Measurements from ENCODE around the gene MSRB1.
"Not testable (repeated sequence)": the region's sequence is repeated elsewhere in the genome, so short reads cannot be mapped to it uniquely, and the experiment has no call there.

The MSRB1 gene

DNA sequence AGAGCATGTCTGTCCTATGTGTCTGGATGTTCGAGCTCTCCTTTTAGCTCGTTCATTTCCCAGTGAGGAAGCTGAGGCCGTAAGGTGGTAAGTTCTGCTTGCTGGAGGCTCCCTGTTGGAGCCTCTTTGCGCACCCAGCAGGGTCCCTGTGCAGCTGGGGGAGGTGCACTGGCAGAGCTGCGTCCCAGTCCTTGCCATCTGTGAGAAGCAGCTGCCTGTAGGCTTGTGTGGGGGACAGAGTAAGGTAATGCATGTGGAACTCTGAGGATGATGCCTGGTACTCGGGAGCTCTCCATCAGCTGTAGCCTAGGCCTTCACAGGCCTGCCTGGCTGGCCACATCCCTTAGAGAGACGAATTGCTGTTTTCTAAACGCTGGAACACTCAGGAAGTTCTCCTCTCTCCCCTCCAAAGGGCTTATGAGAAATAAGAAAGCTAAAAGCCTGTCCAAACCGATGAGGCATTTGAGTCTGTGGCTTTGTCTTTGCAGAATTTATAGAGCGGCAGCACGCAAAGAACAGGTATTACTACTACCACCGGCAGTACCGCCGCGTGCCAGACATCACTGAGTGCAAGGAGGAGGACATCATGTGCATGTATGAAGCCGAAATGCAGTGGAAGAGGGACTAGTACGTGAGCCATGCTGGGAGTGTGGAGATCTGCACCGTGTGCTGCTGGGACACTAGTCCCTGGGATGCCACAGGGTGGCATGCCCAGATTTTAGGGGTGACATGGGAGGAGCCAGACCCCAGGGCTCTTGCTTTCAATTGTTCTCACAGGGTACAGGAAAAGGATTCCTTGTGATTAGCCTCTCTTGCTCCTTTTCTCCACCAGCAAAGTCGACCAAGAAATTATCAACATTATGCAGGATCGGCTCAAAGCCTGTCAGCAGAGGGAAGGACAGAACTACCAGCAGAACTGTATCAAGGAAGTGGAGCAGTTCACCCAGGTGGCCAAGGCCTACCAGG lies 17.9 kb upstream of the MSRB1 start:
- no peak for DNase-seq

DNA sequence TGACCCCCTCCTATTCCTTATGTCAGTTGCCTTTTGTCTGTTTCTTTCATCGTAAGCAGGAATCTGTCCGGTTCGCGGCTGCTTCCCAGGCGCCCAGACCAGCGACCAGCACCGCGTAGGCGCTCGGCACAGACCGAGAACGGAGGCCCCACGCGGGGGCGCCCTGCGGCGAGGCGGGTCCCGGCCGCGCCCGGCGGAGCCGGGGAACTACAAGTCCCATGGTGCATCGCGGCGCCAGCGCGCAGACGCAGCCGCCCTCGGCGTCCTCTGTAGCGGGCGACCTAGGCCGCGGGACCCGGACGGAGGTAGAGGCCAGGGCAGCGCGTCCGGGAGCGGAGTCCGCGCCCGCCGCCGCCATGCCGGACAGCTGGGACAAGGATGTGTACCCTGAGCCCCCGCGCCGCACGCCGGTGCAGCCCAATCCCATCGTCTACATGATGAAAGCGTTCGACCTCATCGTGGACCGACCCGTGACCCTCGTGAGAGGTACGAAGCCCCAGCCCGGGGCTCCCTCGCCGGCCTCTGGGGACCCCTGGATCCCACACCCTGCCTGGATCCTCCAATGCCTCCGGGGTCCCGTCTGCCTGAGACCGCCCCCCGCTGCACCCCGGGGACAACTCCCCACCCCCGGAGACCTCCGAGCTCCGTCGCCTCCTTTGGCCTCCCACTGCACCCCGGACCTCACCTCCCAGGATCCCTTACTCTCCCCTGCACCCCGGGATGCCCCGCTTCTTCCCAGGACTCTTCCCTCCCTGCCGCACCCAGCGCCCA lies 16.5 kb upstream of the MSRB1 start, which contains the start of gene NDUFB10:
TSS of gene NDUFB10 (plus strand) at position 270 of the 771 bp plus-strand sequence. CDS start at position 357, 87 bp downstream.
- DNase-seq, result peak; percentile 43

DNA sequence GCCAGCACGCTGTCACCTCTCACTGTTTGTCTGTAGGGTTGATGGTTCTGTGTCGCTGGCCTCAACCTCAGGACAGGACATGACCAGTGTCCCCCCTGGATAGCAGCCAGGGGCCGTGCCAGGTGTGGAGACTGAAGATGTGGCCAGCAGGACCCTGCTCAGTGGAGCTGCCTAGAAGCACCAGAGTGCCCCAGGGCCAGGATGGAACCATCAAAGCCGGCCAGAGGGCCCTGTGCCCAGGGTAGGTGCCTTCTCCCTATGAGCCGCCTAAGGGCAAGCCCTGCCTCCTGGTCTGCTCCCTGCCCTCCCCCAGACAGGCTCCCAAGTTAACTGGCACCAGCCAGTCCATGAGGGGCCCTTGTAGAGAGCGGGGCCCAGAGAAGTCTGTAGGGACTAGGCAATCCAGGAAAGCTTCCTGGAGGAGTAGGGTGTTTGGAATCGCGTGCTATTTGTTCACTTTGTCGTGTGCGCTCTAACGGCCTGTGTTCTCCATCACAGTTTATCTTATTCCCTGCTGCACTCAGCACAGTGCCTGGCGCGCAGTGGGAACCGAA lies 15.8 kb upstream of the MSRB1 start:
- no peak for DNase-seq

DNA sequence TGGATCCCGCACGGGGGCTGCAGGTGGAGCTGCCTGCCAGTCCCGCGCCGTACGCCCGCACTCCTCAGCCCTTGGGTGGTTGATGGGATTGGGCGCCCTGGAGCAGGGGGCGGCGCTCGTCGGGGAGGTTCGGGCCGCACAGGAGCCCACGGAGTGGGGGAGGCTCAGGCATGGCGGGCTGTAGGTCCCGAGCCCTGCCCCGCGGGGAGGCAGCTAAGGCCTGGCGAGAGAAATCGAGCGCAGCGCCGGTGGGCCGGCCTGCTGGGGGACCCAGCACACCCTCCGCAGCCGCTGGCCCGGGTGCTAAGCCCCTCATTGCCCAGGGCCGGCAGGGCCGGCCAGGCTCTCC lies 15.1 kb upstream of the MSRB1 start:
- not testable (repeated sequence) for DNase-seq

DNA sequence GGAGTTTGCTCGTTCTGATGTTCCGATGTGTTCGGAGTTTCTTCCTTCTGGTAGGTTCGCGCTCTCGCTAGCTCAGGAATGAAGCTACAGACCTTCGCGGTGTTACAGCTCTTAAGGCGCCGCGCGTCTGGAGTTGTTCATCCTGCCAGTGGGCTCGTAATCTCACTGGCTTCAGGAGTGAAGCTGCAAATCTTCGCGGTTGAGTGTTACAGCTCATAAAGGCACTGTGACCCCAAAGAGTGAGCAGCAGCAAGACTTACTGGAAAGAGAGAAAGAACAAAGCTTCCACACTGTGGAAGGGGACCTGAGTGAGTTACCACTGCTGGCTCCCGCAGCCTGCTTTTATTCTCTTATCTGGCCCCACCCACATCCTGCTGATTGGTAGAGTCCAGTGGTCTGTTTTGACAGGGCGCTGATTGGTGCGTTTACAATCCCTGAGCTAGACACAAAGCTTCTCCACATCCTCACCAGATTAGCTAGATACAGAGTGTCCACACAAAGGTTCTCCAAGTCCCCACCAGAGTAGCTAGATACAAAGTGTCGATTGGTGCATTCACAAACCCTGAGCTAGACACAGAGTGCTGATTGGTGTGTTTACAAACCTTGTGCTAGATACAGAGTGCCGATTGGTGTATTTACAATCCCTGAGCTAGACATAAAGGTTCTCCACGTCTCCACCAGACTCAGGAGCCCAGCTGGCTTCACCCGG lies 14.6 kb upstream of the MSRB1 start:
- not testable (repeated sequence) for DNase-seq

DNA sequence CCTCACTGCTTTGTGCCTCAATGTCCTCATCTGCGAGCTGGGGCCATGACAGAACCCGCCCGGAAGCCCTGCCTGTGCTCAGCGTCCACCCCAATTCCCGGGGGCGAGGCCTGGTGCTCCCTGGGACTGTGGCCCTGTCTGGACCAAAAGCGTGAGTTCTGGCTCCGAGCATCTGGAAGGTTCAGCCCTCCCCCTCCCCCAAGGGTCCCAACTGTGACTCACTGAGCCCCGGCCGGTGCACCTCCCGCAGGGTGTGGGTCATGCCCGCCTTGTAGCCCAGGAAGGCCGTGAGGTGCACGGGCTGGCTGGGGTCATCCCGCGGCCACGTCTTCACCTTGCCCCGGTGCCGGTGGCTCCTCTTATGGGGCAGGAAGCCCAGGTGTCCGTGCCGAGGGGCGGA lies 10.7 kb upstream of the MSRB1 start:
- DNase-seq, result no peak

DNA sequence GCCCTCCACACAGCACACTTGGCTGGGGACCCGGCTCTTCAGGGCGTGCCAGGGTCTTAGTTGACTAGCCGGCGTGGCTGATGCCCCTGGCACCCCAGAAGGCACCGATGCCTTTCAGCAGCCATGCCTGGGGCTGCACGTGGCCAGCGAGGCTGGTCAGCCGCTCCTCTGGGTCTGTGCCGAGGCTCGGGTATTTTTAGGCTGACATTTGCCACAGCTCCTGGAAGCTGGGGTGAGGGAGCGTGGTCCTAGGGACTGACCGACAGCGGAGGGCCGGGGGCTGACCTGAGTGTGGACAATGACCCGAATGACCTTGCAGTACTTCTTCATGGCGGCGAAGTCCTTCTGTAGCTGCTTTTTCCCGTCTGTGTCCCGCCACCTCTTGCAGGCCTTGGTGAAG lies 7.6 kb upstream of the MSRB1 start:
- DNase-seq, result no peak

DNA sequence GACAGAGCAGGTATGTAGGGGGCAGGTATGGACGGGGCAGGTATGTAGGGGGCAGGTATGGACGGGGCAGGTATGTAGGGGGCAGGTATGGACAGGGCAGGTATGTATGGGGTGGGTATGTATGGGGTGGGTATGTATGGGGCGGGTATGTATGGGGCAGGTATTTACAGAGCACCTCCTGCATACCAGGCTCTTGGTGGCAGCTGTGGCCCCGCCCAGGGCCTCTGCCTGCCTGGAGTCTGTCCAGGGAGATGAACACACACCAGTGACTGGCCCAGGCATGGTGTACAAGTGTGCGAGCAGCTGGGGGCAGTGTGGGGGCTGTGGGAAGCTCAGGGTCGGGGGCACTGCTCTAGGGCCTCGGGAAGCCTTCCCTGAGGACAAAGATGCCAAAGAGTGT lies 7.0 kb upstream of the MSRB1 start:
- DNase-seq, result no peak

DNA sequence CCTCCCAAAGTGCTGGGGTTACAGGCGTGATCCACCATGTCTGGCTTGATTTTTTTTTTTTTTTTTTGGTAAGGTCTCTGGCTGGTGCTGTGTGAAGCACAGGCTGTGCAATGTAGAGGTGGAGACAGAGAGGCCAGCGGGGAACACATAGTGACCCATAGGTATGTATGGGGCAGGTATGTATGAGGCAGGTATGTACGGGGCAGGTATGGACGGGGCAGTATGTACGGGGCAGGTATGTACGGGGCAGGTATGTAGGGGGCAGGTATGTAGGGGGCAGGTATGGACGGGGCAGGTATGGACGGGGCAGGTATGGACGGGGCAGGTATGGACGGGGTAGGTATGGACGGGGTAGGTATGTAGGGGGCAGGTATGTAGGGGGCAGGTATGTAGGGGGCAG lies 6.5 kb upstream of the MSRB1 start:
- DNase-seq, result no peak

DNA sequence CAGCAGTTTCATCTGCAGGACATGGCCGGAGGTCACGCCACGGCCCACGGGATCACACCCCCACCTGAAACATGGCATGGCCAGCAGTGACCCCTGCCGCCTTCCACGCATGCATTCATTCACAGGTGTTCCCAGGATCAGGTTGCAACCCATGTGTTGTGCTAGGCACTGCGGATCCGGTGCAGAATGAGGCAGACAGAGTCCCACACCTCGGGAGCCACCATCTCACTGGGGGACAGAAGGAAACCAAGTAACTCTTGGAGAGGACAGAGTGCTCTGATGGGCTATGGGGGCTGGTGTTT lies 4.3 kb upstream of the MSRB1 start:
- DNase-seq, result no peak

DNA sequence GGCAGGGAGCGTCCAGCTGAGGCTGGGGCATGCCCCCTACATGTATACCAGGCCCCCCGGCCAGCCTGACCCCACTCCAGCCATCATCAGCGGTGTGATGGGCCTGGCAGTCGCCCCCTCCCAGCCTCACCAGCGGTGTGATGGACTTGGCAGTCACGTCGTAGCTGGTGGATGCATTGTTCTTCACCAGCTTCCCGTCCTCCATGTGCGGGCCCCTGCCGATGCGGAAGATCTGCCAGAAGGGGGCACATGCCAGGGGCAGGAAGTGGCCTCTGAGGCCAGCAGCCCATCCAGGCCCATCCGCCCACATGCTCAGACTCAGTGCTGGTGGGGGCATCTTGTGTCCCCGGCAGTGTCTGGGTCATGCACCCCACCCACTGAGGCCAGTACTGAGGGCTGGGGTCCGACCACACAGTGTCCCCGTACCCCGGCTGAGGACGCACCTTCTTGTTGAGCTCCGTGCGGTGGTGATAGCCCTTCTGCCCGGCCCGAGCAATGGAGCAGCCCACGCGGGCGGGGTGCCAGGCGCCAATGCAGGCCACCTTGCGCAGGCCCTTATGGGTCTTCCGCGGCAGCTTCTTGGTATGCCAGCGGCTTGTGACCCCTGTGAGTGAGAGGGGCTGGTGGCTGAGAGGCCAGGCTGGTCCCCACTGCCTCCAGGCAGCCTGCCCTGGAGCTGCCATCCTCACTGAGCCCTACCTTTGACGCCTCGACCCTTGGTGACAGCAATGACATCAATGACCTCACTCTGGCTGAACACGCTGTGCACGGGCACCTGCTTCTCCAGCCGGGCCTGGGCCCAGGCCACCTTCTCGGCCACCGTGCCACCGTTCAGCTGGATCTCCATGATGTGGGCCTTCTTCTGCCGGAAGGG lies 3.7 kb upstream of the MSRB1 start:
- DNase-seq, result no peak

DNA sequence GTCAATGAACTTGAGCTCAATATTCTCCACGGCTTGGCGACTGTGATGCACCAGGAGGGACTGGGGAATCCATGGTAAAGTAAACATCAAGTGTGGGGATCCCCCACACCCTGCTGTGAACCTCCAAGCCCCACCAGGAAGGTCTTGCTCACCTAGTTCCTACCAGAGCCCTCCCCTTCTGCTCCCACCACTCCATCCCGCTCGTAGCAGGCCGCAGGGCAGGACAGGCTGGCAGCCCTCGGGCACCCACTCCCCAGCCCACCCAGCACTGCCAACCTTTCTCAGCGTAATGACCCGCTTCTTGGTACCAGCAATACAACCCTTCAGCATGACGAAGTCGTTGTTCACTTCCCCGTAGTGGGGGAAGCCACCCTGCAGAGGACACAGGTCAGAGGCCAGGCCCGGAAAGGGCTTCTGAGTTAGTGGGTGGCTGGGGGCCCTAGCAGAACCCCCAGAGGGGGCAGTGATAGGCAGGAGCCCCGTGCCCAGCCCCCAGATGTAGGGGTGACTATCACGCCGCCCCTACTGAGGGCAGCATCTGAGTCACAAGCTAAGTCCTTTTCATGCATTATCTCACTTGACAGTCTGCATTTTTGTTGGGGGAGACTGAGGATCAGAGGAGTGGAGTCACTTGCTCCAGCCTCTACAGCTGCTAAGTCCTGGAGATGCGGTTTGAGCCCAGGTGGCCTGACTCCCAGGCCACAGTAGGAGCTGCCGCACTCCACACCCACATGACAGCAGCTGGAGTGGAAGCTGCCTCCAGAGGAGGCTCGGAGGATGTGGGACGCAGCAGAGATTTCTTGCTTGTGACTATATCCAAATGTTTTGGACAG lies 2.8 kb upstream of the MSRB1 start:
- no peak for DNase-seq

DNA sequence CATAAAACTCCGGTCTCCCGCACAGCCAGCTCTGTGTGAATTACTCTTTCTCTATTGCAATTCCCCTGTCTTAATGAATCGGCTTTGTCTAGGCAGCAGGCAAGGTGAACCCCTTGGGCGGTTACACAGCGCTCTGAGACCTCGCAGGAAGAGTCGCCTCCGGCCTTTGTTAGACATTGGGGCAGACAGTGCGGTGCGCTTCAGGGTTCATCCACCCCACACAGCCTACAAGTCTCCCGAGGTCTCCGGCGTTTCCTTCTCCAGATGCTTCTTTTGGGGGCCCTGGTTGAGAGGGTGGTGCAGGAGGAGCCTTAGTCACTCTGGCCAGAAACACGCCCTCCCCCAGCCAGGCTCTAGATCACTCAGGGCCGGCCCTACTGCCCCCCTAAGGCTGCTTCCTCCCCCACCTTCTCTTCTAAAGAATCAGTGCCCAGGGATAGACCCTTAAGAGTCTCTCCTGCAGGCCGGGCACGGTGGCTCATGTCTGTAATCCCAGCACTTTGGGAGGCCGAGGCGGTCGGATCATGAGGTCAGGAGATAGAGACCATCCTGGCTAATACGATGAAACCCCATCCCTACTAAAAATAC lies 1.7 kb upstream of the MSRB1 start:
- DNase-seq, result no peak

DNA sequence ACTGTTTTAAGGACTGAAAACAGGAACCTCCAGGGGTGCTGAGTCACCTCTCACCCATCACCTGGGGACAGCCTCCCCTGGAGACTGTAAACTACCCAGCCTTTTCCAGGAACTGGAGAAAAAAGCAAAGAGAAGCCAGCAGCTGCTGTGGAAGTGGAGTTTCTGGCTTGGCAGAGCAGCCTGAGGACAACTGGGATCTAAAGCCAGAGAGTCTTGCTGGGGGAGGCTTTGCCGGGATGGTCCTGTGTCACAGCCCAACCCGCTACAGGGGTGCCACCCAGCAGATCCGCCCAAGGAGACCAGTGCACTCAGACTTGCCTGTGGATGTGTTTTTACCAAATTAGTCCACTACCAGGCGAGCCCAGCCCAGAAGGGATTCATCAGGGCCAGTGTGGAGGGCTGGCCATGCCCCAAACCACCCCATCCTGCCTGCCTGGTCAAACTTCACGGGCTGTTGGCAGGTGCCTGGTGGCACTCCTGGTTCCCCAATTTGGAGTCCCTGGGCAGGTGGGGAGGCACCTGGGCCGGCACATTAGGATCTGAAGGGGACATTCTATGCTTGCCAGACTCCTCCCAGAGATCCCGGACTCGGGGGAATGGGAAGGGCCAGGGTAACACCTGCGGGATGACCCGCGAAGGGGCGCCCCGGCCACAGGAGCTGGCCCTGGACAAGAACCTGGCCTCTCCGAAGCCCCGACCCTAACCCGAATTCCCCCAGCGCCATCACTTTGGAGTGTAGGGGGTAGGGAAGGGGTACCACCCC lies 771 bp downstream of the MSRB1 start:
- DNase-seq, result no peak

DNA sequence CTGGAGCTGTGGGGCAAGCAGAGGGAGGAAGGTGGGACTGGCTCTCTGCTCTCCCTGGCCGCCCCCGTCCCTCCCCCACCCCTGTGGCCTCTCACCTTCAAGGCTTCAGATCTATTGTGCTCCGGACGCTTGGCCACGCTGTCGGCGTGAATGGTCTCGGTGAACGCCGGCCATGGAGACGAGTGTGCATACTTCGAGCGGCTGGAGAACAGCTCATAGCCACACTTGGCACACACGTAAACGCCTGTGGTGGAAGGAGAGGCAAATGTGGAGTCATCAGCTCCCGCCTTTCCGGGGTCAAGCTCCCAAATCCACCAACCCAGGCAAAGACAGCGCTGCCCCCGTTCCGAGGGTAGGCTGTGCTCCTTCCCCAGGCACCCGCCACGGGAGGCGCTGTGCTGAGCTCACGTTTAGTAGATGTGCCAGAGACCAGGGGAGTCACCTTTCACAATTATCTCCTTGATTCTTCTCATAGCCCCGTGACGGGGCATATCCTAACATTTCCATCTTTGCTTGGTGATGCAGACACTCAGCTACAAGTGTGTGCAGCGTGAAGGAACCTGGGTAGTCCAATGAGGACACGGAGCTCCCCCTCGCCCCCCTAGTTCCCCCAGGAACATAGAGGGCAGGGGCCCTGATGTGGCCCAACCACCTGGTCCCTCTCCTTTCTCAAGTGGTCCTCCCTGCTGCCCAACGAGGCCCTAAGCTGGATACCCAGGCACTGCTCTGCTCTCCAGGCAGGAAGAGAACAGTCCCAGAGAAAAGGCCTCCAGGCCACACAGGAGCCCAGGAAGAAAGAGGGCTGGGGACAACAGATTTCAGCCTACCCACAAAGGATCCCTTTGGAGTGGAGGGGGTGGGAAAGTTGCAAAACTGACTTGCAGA lies 1.6 kb downstream of the MSRB1 start:
- DNase-seq, result no peak

DNA sequence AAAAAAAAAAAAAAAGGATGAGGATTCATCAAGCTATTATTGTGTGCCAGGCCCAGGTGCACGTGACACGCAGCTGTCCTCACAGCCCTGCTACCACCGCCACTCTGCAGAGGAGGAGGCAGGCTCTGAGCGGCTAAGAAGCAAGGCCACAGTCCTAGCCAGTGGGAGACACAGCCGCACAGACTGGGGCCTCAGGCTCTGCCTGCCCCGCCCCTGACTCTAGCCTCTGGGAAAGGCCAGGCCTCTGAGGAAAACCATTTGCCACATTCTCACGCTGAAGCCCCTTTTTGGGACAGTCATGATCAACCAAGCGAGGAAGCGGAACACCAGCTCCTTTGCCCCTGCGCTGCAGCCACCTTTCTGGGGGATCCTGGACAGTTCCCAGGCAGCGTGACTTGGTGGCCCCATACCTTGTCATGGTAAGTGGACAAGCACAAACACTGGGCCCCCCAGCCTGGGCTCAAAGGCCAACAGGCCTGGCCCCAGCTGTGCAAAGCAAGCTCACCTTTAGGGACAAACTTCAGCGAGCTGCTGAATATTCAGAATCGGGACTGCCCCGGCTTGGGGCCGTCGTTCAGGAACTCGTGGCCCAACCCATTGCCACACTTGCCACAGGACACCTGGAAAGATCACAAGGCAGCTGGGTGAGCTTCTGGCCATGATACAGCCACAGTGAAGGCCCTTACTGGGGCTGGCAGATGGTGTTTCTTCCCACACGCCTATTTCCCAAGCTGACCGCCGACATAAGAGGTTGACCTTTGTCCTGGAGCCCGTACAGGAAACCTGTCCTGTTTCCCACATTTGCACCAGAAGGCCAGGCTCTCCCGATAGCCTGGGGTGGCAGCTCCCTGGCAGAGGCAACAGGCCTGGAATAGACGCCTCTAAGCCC lies 2.5 kb downstream of the MSRB1 start:
- no peak for DNase-seq

DNA sequence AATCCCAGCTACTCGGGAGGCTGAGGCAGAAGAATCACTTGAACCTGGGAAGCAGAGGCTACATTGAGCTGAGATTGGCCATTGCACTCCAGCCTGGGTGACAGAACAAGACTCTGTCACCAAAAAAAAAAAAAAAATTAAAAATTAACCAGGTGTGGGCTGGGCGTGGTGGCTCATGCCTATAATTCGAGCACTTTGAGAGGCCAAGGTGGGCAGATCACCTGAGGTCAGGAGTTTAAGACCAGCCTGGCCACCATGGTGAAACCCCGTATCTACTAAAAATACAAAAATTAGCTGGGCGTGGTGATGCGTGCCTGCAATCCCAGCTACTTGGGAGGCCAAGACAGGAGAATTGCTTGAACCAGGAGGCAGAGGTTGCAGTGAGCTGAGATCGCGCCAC lies 3.2 kb downstream of the MSRB1 start:
- DNase-seq, result not testable (repeated sequence)

DNA sequence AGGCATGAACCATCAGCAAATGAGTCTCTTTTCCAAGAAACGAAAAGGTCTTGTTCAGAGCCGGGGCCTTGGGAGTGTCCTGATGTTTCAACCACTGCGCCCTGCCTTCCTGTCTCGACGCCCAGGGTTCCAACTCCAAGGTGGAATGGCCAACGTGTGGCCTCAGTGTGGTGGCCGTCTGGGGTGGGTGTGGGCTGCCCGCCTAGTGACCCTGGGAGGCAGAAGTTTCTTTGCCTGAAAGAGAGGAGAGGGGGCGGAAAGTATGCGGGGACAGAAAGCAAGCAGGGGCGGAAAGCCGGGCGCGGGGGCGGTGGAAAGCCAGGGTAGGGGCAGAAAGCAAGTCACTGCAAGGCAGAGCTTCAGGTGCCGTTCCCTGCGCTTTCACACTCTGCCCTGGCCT lies 4.1 kb downstream of the MSRB1 start:
- no peak for DNase-seq
